HepG2 (cell line): ENCODE results near the gene C20orf96. TPM values are rescaled to one million over a fixed set of nuclear protein-coding genes. Genes with fewer than 3 reads are reported as not detected.

Experiments used
- CEBPB ChIP-seq: IDR thresholded peaks from 2 replicates; pipeline ENCODE4 v1.6.1; 2011; ENCODE audit warnings: low read depth, low read length, improper control_type of control experiment, borderline replicate concordance
- HNRNPUL1 ChIP-seq: fragments of 200-400 bp; formaldehyde crosslinking; IDR thresholded peaks from 2 replicates; pipeline ENCODE4 v1.6.1; 2017; ENCODE audit warnings: low read depth, mild to moderate bottlenecking, low read length, moderate library complexity
- JDP2 ChIP-seq: sonication (generic); formaldehyde crosslinking; IDR thresholded peaks from 2 replicates; pipeline ENCODE4 v1.8.1; 2022; ENCODE audit warnings: missing genetic modification reagents, borderline replicate concordance
- MAFG ChIP-seq: sonication (generic); formaldehyde crosslinking; IDR thresholded peaks from 2 replicates; pipeline ENCODE4 v1.5.1; 2020; ENCODE audit warnings: mild to moderate bottlenecking, missing genetic modification reagents
- MIER3 ChIP-seq: IDR thresholded peaks from 2 replicates; pipeline ENCODE4 v1.6.1; 2016; ENCODE audit warnings: missing compliant biosample characterization, borderline replicate concordance
- NR2F2 ChIP-seq: IDR thresholded peaks from 2 replicates; pipeline ENCODE4 v1.6.1; 2012; ENCODE audit warnings: low read depth, inconsistent platforms, borderline replicate concordance
- PAX8 ChIP-seq: sonication (generic); formaldehyde crosslinking; IDR thresholded peaks from 2 replicates; pipeline ENCODE4 v1.8.0; 2022; ENCODE audit warnings: mild to moderate bottlenecking, missing genetic modification reagents, borderline replicate concordance
- PHF21A ChIP-seq: sonication (generic); formaldehyde crosslinking; IDR thresholded peaks from 2 replicates; pipeline ENCODE4 v1.5.0; 2020; ENCODE audit warnings: mild to moderate bottlenecking, missing genetic modification reagents
- SMARCC2 ChIP-seq: fragments of 450-650 bp; IDR thresholded peaks from 2 replicates; pipeline ENCODE4 v1.6.1; 2017; ENCODE audit warnings: antibody characterized with exemption, mild to moderate bottlenecking
- TCF12 ChIP-seq, 2 experiments: fragments of 450-650 bp in 1 of 2; sonication (generic) in 1 of 2; formaldehyde crosslinking in 1 of 2; IDR thresholded peaks; 2 replicates each; pipeline versions ENCODE4 v1.6.1 to v1.8.0; 2017 to 2022; ENCODE audit warnings: antibody characterized with exemption in 1 of 2, mild to moderate bottlenecking in 1 of 2, missing genetic modification reagents in 1 of 2, moderate library complexity in 1 of 2
- THAP7 ChIP-seq: sonication (generic); formaldehyde crosslinking; IDR thresholded peaks from 2 replicates; pipeline ENCODE4 v1.8.1; 2023; ENCODE audit warnings: mild to moderate bottlenecking, missing genetic modification reagents
- TOPORS ChIP-seq: sonication (generic); formaldehyde crosslinking; IDR thresholded peaks from 2 replicates; pipeline ENCODE4 v1.8.0; 2023; ENCODE audit warnings: mild to moderate bottlenecking, missing genetic modification reagents
- ZBTB2 ChIP-seq: sonication (generic); formaldehyde crosslinking; IDR thresholded peaks from 2 replicates; pipeline ENCODE4 v1.8.0; 2022; ENCODE audit warnings: low read depth, missing genetic modification reagents
- ZBTB21 ChIP-seq: sonication (generic); formaldehyde crosslinking; IDR thresholded peaks from 2 replicates; pipeline ENCODE4 v1.4.0; 2020; ENCODE audit warnings: missing genetic modification reagents
- ZNF263 ChIP-seq: sonication (generic); formaldehyde crosslinking; IDR thresholded peaks from 2 replicates; pipeline ENCODE4 v1.4.0; 2020; ENCODE audit warnings: missing genetic modification reagents
- ZNF33A ChIP-seq: sonication (generic); formaldehyde crosslinking; IDR thresholded peaks from 2 replicates; pipeline ENCODE4 v1.5.1; 2020; ENCODE audit warnings: missing genetic modification reagents, mild to moderate bottlenecking, moderate library complexity, borderline replicate concordance
- ZNF564 ChIP-seq: sonication (generic); formaldehyde crosslinking; IDR thresholded peaks from 2 replicates; pipeline ENCODE4 v1.8.1; 2023; ENCODE audit warnings: mild to moderate bottlenecking, missing genetic modification reagents
- ZNF652 ChIP-seq: IDR thresholded peaks from 2 replicates; pipeline ENCODE4 v1.6.1; 2016; ENCODE audit warnings: low read depth, borderline replicate concordance
- ZNF782 ChIP-seq: sonication (generic); formaldehyde crosslinking; IDR thresholded peaks from 2 replicates; pipeline ENCODE4 v1.4.0; 2020; ENCODE audit warnings: missing genetic modification reagents, mild to moderate bottlenecking, borderline replicate concordance
- ZNF841 ChIP-seq: sonication (generic); formaldehyde crosslinking; IDR thresholded peaks from 2 replicates; pipeline ENCODE4 v1.8.1; 2023; ENCODE audit warnings: missing genetic modification reagents, borderline replicate concordance
- polyA plus RNA-seq, 8 experiments: library from polyadenylated mRNA; depleted of rRNA in 3 of 8; stranded (reverse) in 7 of 8; unstranded in 1 of 8; fragments of >200 nt; fragmentation: Illumina TruSeq in 4 of 8; extraction: Trizol in 4 of 8; gene quantifications; 2 replicates each; pipeline versions ENCODE4 v1.2.1 to v1.2.3, GENCODE V29; 2011 to 2016; ENCODE audit warnings: low read depth in 4 of 8, missing spikeins in 1 of 8, mixed read lengths in 1 of 8; ENCODE audit not compliant: insufficient read depth in 1 of 8
- total RNA-seq, 5 experiments: library from RNA; depleted of rRNA; stranded (reverse); fragments of >200 nt; fragmentation: Illumina TruSeq; extraction: Trizol; gene quantifications; 2 replicates each; pipeline ENCODE4 v1.2.3, GENCODE V29; 2016; ENCODE audit warnings: low read depth in 1 of 5
- TF ChIP-seq, protein P1 (sequence below): IDR thresholded peaks from 2 replicates; pipeline ENCODE4 v1.4.0; 2020; ENCODE audit warnings: mild to moderate bottlenecking, missing genetic modification reagents
- TF ChIP-seq, protein P2 (sequence below): sonication (generic); formaldehyde crosslinking; conservative IDR thresholded peaks from 2 replicates; pipeline ENCODE4 v1.4.0; 2020; ENCODE audit warnings: missing genetic modification reagents

The C20orf96 gene
- total and polyA plus RNA-seq, 2 of the 13 experiments (the other 11 are each of a cell fraction or from before 2014, with no cell fraction given) = 3.8 to 20.6 TPM

DNA sequence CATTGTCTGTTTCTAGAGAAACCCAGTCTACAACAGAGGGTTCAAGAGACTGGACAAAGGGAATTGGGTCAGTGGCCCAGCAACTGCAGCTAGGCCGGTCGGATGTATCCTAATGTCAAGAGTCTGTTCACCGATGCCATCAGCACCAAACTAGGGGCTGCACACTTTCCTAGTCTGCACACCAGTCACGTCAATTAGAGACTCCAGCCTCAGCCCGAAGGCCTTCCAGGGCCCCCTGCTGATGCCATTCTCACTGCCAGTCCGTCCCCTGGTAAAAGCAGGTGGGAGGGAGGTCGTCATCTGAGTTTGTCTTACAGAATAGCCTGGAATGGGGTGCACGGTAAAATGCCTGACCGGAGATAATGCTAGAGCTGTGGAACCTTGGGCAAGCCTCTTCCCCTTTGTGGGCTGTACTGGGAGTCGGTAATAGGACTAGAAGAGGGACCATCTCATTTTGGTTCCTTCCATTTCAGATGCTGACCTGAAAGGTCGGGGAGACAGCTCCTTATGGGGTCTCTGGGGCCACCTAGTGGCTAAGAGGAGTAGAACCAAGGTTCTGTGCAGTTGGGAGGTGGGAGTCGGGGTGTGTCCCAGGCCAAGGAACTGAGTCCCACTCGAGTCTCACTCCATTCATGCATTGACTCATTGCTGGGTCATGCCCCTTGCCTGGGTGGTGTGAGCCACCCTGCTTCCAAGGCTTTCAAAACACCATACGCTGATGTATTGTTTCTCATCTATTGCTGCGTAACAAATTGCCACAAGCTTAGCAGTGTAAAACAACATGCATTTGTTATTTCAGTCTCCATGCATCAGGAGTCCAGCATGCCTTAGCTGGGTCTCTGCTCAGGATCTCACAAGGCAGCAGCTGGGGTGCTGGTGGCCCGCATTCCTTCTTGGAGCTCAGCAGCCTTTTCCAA is 39.9 kb upstream of the C20orf96 start (continued):
- TF ChIP-seq ZBTB21 (CRISPR knock-in tag) (no peak), TCF12 (IDR thresholded peaks at IDR 0.05) (no peak), TCF12 (CRISPR knock-in tag; IDR thresholded peaks at IDR 0.05) (no peak), CEBPB (no peak), ZNF564 (CRISPR knock-in tag) (no peak), HNRNPUL1 (no peak), NR2F2 (0 out of 2 replicates have a peak, but pooled peaks have one; percentile 51), PHF21A (no peak), ZNF841 (CRISPR knock-in tag) (no peak), MIER3 (no peak), SMARCC2 (no peak), PAX8 (0 out of 2 replicates have a peak, but pooled peaks have one; percentile 51), ZNF263 (CRISPR knock-in tag) (0 out of 2 replicates have a peak, but pooled peaks have one; percentile 54), ZBTB2 (CRISPR knock-in tag) (no peak), THAP7 (no peak), TOPORS (CRISPR knock-in tag) (no peak; the same call in 1 of the 2 replicates), JDP2 (CRISPR knock-in tag) (no peak), ZNF652 (no peak), ZNF782 (CRISPR knock-in tag) (no peak; the same call in 1 of the 2 replicates), ZNF33A (CRISPR knock-in tag) (no peak), MAFG (no peak)
- TF ChIP-seq, protein P1, sequence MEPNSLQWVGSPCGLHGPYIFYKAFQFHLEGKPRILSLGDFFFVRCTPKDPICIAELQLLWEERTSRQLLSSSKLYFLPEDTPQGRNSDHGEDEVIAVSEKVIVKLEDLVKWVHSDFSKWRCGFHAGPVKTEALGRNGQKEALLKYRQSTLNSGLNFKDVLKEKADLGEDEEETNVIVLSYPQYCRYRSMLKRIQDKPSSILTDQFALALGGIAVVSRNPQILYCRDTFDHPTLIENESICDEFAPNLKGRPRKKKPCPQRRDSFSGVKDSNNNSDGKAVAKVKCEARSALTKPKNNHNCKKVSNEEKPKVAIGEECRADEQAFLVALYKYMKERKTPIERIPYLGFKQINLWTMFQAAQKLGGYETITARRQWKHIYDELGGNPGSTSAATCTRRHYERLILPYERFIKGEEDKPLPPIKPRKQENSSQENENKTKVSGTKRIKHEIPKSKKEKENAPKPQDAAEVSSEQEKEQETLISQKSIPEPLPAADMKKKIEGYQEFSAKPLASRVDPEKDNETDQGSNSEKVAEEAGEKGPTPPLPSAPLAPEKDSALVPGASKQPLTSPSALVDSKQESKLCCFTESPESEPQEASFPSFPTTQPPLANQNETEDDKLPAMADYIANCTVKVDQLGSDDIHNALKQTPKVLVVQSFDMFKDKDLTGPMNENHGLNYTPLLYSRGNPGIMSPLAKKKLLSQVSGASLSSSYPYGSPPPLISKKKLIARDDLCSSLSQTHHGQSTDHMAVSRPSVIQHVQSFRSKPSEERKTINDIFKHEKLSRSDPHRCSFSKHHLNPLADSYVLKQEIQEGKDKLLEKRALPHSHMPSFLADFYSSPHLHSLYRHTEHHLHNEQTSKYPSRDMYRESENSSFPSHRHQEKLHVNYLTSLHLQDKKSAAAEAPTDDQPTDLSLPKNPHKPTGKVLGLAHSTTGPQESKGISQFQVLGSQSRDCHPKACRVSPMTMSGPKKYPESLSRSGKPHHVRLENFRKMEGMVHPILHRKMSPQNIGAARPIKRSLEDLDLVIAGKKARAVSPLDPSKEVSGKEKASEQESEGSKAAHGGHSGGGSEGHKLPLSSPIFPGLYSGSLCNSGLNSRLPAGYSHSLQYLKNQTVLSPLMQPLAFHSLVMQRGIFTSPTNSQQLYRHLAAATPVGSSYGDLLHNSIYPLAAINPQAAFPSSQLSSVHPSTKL = no peak
- TF ChIP-seq, protein P2, sequence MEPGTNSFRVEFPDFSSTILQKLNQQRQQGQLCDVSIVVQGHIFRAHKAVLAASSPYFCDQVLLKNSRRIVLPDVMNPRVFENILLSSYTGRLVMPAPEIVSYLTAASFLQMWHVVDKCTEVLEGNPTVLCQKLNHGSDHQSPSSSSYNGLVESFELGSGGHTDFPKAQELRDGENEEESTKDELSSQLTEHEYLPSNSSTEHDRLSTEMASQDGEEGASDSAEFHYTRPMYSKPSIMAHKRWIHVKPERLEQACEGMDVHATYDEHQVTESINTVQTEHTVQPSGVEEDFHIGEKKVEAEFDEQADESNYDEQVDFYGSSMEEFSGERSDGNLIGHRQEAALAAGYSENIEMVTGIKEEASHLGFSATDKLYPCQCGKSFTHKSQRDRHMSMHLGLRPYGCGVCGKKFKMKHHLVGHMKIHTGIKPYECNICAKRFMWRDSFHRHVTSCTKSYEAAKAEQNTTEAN (CRISPR knock-in tag) = no peak
